Putamen (tissue), 1 donor: ENCODE measurements around the gene OR10AG1.
A peak's percentile ranks its signal among the peaks of the same experiment; 100 is the strongest.

Experiments
- DNase-seq: peaks from one replicate; pipeline ENCODE4 v3.0.0-alpha.2; 2016; ENCODE audit warnings: low spot score

OR10AG1 gene

DNA sequence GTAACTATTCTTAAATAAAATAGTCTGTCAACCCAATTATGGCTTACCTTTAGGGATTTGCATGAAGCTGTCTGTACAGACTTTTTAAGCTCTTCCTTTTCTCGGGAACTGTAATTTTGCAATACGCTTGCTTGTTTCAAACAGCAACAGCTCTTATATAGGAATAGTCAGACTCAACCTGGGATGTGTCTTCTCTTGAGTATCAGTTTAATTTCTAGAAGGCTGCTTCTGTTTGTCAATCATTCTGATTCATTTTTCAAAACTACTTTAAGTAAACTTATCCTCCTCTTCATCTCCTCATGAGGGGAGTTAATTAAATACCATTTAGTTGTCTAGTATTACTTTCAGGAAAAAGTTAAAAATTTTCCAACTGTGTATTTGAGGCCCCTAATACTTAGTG lies at the start of gene OR10AG1:
Gene OR10AG1 (minus strand): TSS at position 101 of the 400 bp plus-strand sequence. CDS start 38 bp downstream, at position 63.
- DNase-seq = no peak

DNA sequence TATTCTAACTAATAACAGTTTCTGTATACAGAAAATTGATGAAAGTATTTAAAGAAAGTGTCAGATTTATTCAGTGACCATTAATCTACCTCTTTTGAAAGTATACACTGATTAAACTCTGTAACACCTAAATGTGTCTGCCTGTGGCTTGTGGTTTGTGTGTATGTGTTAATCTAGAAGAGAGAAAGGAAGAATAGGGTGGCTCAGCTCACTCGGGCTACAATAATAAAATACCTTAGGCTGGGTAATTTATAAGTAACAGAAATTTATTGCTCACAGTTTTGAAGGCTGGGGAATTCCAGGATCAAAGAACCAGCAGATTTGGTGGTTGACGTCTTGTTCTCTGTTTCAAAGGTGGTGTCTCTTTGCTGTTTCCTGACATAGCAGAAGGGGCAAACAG lies 44.1 kb upstream of the OR10AG1 start:
- DNase-seq = no peak

GRCh38 chr11:56010716-56011115 lies 41.0 kb upstream of the OR10AG1 start:
- DNase-seq = no peak

GRCh38 chr11:55994525-55994924 lies 24.8 kb upstream of the OR10AG1 start, which contains the start of gene OR5F1:
OR5F1 (minus strand) TSS chr11:55994625; CDS start chr11:55994625, 0 bp downstream.
- no peak for DNase-seq

GRCh38 chr11:55970935-55971334 lies 1.2 kb upstream of the OR10AG1 start:
- no peak for DNase-seq

- DNase-seq = no peak
Measured at GRCh38 chr11:55967914-55968313, 1.8 kb downstream of the OR10AG1 start.

GRCh38 chr11:55966391-55966790 lies 3.4 kb downstream of the OR10AG1 start:
- no peak for DNase-seq

GRCh38 chr11:55956521-55956920 lies 13.2 kb downstream of the OR10AG1 start:
- no peak for DNase-seq

GRCh38 chr11:55949330-55949729 lies 20.4 kb downstream of the OR10AG1 start:
- DNase-seq = no peak

DNA sequence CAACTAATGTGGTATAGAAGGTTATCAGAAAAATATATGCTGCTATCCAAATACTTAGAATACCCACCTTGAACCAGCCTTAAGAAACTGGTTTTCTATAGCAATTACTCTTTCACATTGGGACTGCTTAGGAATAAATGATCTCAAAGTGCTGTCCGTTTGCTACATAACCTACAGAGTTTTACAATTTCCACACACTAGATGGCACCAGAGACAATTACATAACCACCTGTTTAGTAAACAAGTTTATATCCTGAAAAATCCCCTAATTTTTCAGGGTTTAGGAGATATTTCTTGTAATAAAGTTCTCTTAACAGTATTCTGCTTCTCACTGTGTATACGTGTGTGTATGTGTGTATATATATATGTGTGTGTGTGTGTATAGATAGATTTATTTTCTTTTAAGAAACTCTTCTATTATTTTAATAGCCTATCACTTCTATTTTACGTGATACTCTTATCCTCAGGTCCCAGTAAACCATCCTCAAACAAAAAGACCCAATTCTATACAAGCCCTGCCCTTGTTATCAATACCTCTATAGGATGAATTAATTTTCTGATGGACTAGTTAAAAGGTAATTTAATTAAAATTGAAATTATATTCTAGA lies 26.9 kb downstream of the OR10AG1 start:
- peak; percentile 6 for DNase-seq

GRCh38 chr11:55936300-55936699 lies 33.4 kb downstream of the OR10AG1 start, which contains the start of gene OR5I1:
OR5I1 (minus strand) TSS chr11:55936400; CDS start chr11:55936400, 0 bp downstream.
- DNase-seq = no peak

GRCh38 chr11:55920537-55920936 lies 49.2 kb downstream of the OR10AG1 start:
- DNase-seq = no peak
